Posterior vena cava (tissue), 2 donors: ENCODE data around the gene SLC38A2. TPM values are rescaled to one million over a fixed set of nuclear protein-coding genes. Genes with fewer than 3 reads are reported as not detected.

Source experiments
- DNase-seq: peaks from one replicate; pipeline ENCODE4 v3.0.0-alpha.2; 2020; ENCODE audit warnings: low spot score
- intact Hi-C, 2 donors: fragments of 100-400 bp; cut with DNase I; formaldehyde crosslinking; loops; one replicate each; pipeline versions ENCODE4 v1.14.1 to v1.14.2; 2022 to 2023
- long read RNA-seq, 2 donors: library from polyadenylated mRNA; unstranded; transcript quantifications; one replicate each; pipeline ENCODE4 v2.0.0, GENCODE V29; 2020 to 2021
- total RNA-seq, 2 donors: library from RNA; stranded (reverse); fragmentation: NEBNext Ultra II Directional; extraction: Animal tissue kit (Norgen Biotek cat#: 25700); gene quantifications; one replicate each; pipeline ENCODE4 v1.2.1, GENCODE V29; 2021
- donor health status: DM: yes; HTN: yes; CAD: no.
- donor health status: DM: yes; HTN: yes; CAD: no.

SLC38A2 gene
- 100 to 1,000 TPM; 255 to 324 TPM for total RNA-seq
- long read RNA-seq, donor 1, full-length matches to known transcripts: 11 of 23 reads
- long read RNA-seq, donor 1, partial matches to known transcripts: 5 of 23 reads
- long read RNA-seq, donor 1, other reads (novel, unspliced or antisense): 7 of 23 reads
- long read RNA-seq, donor 2, full-length matches to known transcripts: 3 of 21 reads
- long read RNA-seq, donor 2, partial matches to known transcripts: 2 of 21 reads
- long read RNA-seq, donor 2, other reads (novel, unspliced or antisense): 16 of 21 reads

GRCh38 chr12:46372544-46373300, at the start of gene SLC38A2:
TSS of gene SLC38A2 (minus strand) at chr12:46372773. CDS start at chr12:46371293, 1,480 bp downstream.
- peak; percentile 99 for DNase-seq
- intact Hi-C loops: loop anchor here (5.0 to 10.0 kb wide), 4 partner anchors 105 to 292 kb away; partner anchors contain the start of gene SLC38A1 (in 1 of the 2)

DNA sequence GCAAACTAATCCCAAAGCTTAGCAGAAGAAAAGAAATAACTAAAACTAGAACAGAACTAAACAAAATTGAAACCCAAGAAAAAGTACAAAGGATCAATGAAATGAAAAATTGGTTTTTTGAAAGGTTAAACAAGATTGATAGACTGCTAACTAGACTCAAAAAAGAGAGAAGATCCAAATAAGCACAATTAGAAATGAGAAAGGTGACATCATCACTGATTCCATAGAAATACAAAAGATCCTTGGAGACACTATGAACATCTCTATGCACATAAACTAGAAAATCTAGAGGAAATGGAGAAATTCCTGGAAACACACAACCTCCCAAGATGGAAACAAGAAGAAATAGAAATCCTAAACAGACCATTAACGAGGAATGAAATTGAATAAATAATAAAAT, 47.1 kb upstream of the SLC38A2 start:
- intact Hi-C loops: no loop called here
- no peak for DNase-seq

DNA sequence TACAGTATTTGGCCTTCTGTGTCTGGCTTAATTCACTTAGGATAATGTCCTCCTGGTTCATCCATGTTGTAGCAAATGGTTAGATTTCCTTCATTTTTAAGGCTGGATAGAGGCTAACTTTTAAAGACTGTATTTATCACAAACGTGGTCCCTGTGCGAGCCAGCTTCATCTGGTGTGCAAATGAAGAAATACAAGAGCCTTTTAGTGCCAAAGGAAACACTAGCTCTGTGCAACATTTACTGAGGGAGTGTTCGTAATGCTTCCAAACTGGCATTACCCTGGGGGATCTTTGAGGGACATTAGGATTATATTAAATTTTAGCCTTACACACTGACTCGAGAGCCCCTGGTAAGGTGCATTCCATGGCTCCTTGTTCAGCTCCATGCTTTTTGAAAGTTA, 43.0 kb upstream of the SLC38A2 start:
- intact Hi-C loops: no loop called here
- no peak for DNase-seq

- no peak for DNase-seq
- intact Hi-C loops: no loop called here
These were observed 42.2 kb upstream of the SLC38A2 start for GRCh38 chr12:46414591-46415268.

GRCh38 chr12:46413368-46413767, 40.8 kb upstream of the SLC38A2 start:
- intact Hi-C loops: no loop called here
- DNase-seq: no peak

DNA sequence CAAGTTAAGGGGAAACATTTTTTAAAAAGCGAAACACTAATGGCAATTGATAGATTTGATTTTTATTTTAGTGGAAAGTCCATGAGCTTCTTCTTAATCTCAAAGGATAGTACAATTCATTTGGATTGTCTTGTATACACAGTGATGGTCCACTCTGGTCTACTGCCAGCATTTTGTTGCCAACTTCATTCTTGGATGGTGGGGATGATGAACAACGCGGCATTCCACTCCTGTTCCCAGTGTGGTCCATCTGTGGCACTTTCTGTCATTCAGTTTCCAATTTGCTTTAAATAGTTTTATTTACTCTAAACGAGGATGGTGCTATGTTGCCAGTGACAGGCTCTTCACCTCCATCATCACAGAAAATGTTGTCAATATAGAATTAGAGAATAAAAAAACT, 40.3 kb upstream of the SLC38A2 start:
- intact Hi-C loops: no loop called here

GRCh38 chr12:46410495-46410894, 37.9 kb upstream of the SLC38A2 start:
- intact Hi-C loops: no loop called here
- no peak for DNase-seq

More for the DNA sequence above, 40.3 kb upstream of the SLC38A2 start:
- DNase-seq: no peak

- intact Hi-C loops: no loop called here
- no peak for DNase-seq
These were observed 37.4 kb upstream of the SLC38A2 start for GRCh38 chr12:46409974-46410373.

DNA sequence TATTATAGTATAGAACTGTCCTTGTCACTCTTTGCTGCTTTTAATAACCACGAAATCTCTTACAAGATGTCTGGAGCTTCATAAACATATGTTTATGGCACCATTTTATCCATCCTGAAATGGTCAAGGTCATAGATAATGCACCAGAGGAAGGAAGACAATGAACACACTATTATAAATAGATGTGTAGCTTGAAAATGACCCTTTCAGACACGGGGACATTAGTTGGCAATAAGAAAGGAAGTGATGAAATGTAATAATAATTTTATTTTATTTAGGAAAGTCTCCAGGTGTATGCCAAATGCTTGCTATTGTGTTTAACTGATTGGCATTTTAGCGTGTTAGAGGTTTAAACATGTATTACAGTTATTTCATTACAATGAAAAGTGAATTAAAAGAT, 36.8 kb upstream of the SLC38A2 start:
- intact Hi-C loops: no loop called here
- DNase-seq: no peak

GRCh38 chr12:46408441-46408840, 35.9 kb upstream of the SLC38A2 start:
- DNase-seq: no peak
- intact Hi-C loops: no loop called here

DNA sequence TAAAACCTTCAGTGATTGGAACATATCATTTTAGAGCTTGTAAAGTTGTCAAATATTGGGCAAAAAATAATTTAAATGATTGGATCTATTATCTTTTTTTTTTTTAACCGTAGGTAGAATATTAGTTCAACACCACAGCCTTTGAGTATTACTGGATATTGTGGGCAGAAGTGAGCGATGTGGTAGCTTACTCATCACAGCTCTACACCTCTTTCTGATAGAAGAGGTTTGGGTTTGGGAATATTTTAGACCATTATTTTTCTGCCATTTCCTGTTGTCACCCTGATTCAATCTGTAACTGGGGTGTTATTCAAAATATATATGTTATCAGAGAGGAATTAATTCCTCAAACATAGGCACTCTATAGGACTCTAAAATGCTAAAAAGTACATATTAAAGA, 34.8 kb upstream of the SLC38A2 start:
- no peak for DNase-seq
- intact Hi-C loops: no loop called here

DNA sequence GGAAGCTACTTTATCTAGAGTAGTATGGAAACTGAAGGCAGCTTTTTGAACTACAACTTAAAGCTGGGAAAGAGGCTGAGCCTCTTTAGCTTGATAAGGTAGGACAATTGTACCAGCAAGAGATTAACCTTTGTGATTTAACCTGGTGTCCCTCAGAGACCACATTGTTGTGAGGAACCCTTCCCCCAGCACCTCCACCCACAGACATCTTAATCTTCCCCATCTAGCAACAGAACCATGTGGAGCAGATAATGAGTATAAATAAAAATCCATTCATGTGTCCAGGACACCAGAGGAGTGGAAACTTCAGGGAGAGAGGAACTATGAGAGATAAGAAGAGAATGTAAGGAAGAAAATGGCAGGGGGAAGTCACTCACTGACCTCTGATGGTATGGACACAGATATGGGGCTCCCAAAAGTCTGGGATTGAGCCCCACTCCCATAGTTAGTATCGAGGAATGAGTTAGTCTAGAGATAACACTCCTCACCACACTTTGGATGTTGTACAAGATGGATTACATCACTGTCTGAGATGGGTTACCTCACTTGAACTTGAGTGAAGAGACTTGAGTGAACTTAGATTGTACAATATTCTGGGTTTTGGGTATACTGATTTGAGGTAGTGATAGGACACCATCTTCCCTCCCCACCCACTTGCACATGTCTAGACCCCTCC, 33.9 kb upstream of the SLC38A2 start:
- DNase-seq: no peak
- intact Hi-C loops: no loop called here

- DNase-seq: no peak
- intact Hi-C loops: no loop called here
These were observed 32.2 kb upstream of the SLC38A2 start for GRCh38 chr12:46404733-46405132.

DNA sequence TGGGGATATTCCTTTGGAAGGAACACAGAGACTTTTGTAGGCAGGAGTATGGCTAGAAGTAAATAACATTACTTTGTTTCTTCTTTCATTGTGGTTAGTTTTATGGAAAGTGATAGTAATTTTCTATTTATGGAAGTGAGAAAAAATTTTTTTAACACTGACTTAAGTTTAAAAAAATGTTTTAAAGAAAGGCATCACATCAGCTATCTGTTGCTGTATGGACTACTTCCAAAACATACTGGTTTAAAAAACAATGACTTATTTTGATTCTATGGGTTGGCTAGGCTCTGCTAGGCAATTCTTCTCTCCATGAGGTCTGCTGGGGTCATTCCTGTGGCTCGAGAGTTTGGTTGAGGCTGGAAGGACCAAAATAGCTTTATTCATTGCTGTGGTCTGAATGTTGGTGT, 31.7 kb upstream of the SLC38A2 start:
- intact Hi-C loops: no loop called here
- no peak for DNase-seq

- intact Hi-C loops: no loop called here
- no peak for DNase-seq
These were observed 31.1 kb upstream of the SLC38A2 start for GRCh38 chr12:46403719-46404070.

DNA sequence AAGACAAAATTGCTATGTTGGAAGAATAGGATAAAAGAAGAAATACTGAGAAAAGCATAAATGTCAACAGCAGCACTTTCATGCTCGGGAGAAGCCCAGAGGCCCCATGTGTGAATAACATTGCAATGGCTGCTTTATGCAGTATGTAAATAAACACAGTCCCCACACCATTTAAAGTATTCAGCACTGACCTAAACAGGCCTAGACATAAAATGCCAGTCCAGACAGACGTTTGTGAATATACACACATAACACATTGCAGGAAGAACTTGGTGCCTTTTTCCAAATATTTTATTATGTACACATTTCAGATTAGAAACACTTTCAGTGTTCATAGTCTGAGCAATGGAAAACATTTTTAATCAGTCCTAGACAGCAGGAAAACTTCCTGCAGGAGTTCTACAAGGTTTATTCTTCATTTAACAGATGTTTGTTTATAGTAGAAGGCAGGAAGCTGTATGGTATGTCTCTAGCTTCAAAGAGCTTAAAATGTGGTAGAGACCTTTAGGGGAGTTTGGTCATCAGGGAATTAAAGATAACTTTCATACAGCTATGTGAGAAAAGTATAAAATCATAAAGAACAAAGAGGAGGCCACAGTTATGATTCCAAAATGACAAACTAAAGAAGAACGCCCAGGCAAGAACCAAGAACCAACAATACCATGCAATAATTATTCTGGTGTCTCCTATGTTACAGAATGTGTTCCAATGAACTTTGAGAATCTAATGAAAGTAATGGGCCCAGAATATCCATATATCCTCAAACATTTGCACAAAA, 30.6 kb upstream of the SLC38A2 start:
- intact Hi-C loops: no loop called here
- DNase-seq: no peak

- intact Hi-C loops: no loop called here
- peak; percentile 80 for DNase-seq
These were observed 29.9 kb upstream of the SLC38A2 start for GRCh38 chr12:46402451-46402850.

DNA sequence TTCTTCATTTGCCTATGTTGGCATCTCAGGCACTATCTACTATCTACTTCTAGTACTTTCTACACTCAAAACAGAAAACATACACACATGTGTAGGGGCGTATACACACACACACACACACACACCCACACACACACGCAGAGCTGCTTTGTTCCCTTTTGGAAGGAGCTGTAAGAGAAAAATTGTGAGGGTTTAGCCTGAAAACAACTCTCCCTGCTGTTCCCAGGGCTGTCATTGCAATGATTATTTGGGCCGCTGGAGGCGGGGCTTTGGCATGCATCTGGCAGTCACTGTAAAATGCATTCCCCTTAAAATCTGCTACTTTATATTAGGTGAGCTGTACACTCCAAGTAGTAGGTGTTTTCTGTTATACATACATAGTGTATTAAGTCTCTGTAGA, 29.1 kb upstream of the SLC38A2 start:
- peak; percentile 82 for DNase-seq
- intact Hi-C loops: no loop called here

- intact Hi-C loops: no loop called here
- no peak for DNase-seq
These were observed 27.8 kb upstream of the SLC38A2 start for GRCh38 chr12:46400406-46400805.
